ENCODE results near the gene ACBD6.

ACBD6 gene

GRCh38 chr1:180524915-180525714 lies 22.7 kb upstream of the ACBD6 start:
- DNase-seq: no peak

- no peak for DNase-seq
Observed at GRCh38 chr1:180524160-180524914, 22.0 kb upstream of the ACBD6 start.

GRCh38 chr1:180522213-180522515 lies 19.8 kb upstream of the ACBD6 start:
- no peak for DNase-seq

GRCh38 chr1:180521474-180522212 lies 19.3 kb upstream of the ACBD6 start:
- no peak for DNase-seq

GRCh38 chr1:180519846-180520245 lies 17.5 kb upstream of the ACBD6 start:
- DNase-seq: no peak

GRCh38 chr1:180515857-180516388 lies 13.5 kb upstream of the ACBD6 start:
- DNase-seq: peak; percentile 95

GRCh38 chr1:180515364-180515763 lies 13.0 kb upstream of the ACBD6 start:
- DNase-seq: no peak

- no peak for DNase-seq
Observed at GRCh38 chr1:180513531-180513930, 11.2 kb upstream of the ACBD6 start.

GRCh38 chr1:180510882-180511281 lies 8.5 kb upstream of the ACBD6 start:
- no peak for DNase-seq

GRCh38 chr1:180508725-180509097 lies 6.3 kb upstream of the ACBD6 start:
- DNase-seq: no peak

- peak; percentile 19 for DNase-seq
Observed at GRCh38 chr1:180507795-180508724, 5.7 kb upstream of the ACBD6 start.

GRCh38 chr1:180505732-180506335 lies 3.5 kb upstream of the ACBD6 start:
- no peak for DNase-seq

GRCh38 chr1:180504186-180504585 lies 1.8 kb upstream of the ACBD6 start:
- no peak for DNase-seq

GRCh38 chr1:180503280-180503862 lies 994 bp upstream of the ACBD6 start:
- DNase-seq: no peak

- DNase-seq: no peak
Observed at GRCh38 chr1:180501865-180502360, 464 bp downstream of the ACBD6 start.

- no peak for DNase-seq
Observed at GRCh38 chr1:180500689-180501088, 1.7 kb downstream of the ACBD6 start.

GRCh38 chr1:180498594-180498993 lies 3.8 kb downstream of the ACBD6 start:
- DNase-seq: no peak

- DNase-seq: no peak
Observed at GRCh38 chr1:180497826-180498225, 4.6 kb downstream of the ACBD6 start.

GRCh38 chr1:180494370-180494769 lies 8.0 kb downstream of the ACBD6 start:
- no peak for DNase-seq

- no peak for DNase-seq
Observed at GRCh38 chr1:180489976-180490375, 12.4 kb downstream of the ACBD6 start.

- DNase-seq: no peak
Observed at GRCh38 chr1:180489313-180489712, 13.1 kb downstream of the ACBD6 start.

Data from NCI-H2227 treated with DMSO at 0.1 percent for 48 hours (cell line).